HEK293T (cell line): ENCODE data around the gene FBH1.

Source experiments
- ARNT ChIP-seq: fragments of 450-650 bp; IDR thresholded peaks from 2 replicates; pipeline ENCODE4 v1.6.1; 2017; ENCODE audit warnings: mild to moderate bottlenecking
- ELF4 ChIP-seq: fragments of 450-650 bp; IDR thresholded peaks from 2 replicates; pipeline ENCODE4 v1.6.1; 2017; ENCODE audit warnings: antibody characterized with exemption
- FOXA1 ChIP-seq: fragments of 450-650 bp; IDR thresholded peaks from 2 replicates; pipeline ENCODE4 v1.6.1; 2016; ENCODE audit warnings: mild to moderate bottlenecking
- FOXM1 ChIP-seq: fragments of 450-650 bp; IDR thresholded peaks from 2 replicates; pipeline ENCODE4 v1.6.1; 2017; ENCODE audit warnings: mild to moderate bottlenecking, borderline replicate concordance
- HDGF ChIP-seq: fragments of 450-650 bp; IDR thresholded peaks from 2 replicates; pipeline ENCODE4 v1.6.1; 2017; ENCODE audit warnings: antibody characterized with exemption, borderline replicate concordance
- SP1 ChIP-seq: fragments of 450-650 bp; IDR thresholded peaks from 2 replicates; pipeline ENCODE4 v1.6.1; 2017
- SUZ12 ChIP-seq: fragments of 450-650 bp; IDR thresholded peaks from 2 replicates; pipeline ENCODE4 v1.6.1; 2016; ENCODE audit warnings: mild to moderate bottlenecking
- TARDBP ChIP-seq: fragments of 450-650 bp; IDR thresholded peaks from 2 replicates; pipeline ENCODE4 v1.6.1; 2016

DNA sequence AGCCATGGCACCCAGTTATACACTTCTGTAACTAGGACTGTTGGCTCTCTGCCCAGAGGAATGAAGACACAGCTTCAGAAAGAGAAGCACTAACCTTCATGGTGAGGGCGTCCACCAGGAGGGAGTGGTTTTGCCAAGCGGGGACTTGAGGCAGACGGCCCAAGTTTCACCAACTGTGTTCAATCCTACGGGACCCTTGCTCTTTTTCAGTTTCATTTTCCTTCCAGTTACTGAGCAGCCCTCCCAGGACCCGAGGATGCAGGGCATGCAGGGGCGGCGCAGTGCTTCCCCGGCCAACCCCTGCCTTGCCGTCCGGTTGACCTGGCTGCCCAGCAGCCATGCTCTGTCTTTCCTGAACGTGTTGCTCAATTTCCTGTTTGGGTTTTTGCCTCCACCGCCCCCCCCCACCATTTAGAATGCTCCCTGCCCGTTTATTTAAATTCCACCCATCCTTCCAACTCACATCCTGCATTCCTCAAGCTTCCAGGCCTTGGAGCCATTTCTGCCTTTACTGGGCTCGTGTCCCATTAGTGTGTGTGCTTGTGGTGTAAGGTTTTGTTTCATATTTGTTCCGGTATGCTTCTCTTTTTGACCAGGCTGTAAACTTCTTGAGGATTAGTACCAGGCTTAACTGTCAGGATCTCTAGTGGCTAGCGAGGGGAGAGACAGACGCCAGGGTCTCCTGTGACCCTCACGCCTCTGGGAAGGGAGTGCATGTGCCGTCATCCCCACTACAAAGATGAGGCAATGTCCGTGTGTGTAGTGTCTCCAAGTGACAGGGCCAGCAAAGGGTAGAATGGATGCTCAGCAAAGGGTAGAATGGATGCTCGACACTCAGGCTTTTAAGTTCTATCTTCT is 55.7 kb downstream of the FBH1 start:
- no peak for TF ChIP-seq SUZ12
- TF ChIP-seq TARDBP: no peak
- TF ChIP-seq ELF4: no peak
- TF ChIP-seq ARNT: no peak
- TF ChIP-seq FOXA1: no peak
- no peak for TF ChIP-seq SP1
- no peak for TF ChIP-seq FOXM1
- no peak for TF ChIP-seq HDGF
